Spleen (tissue), 11 donors: Measurements from ENCODE around the gene ATXN10. TPM values are rescaled to one million over a fixed set of nuclear protein-coding genes. Genes with fewer than 3 reads are reported as not detected.

Source experiments
- DNase-seq: peaks from one replicate; pipeline ENCODE4 v3.0.0-alpha.2; 2020
- H3K27ac ChIP-seq, 8 donors: fragments of 200-600 bp; sonication (generic) in 7 of 8; 1 replicate in 4 of 8; 2 replicates in 4 of 8; pipeline versions ENCODE4 v1.5.0 to v1.8.0; 2016 to 2021; ENCODE audit warnings: inconsistent platforms in 4 of 8, mild to moderate bottlenecking in 4 of 8, moderate library complexity in 1 of 8
- H3K27me3 ChIP-seq, 7 donors: fragments of 200-600 bp; sonication (generic) in 6 of 7; replicated peaks in 1 of 7; 1 replicate in 4 of 7; 2 replicates in 3 of 7; pipeline versions ENCODE4 v1.5.0 to v1.8.0; 2016 to 2021; ENCODE audit warnings: inconsistent platforms in 3 of 7, mild to moderate bottlenecking in 1 of 7
- H3K36me3 ChIP-seq, 6 donors: fragments of 200-600 bp; sonication (generic) in 5 of 6; 1 replicate in 4 of 6; 2 replicates in 2 of 6; pipeline versions ENCODE4 v1.5.0 to v1.8.0; 2016 to 2021; ENCODE audit warnings: inconsistent platforms in 2 of 6
- H3K4me1 ChIP-seq, 6 donors: fragments of 200-600 bp; sonication (generic) in 5 of 6; 1 replicate in 3 of 6; 2 replicates in 3 of 6; pipeline versions ENCODE4 v1.5.0 to v1.8.0; 2016 to 2021; ENCODE audit warnings: inconsistent platforms in 3 of 6
- H3K4me3 ChIP-seq, 8 donors: fragments of 200-600 bp; sonication (generic) in 7 of 8; 1 replicate in 4 of 8; 2 replicates in 4 of 8; pipeline versions ENCODE4 v1.5.0 to v1.8.0; 2016 to 2021; ENCODE audit warnings: inconsistent platforms in 4 of 8, mild to moderate bottlenecking in 4 of 8, moderate library complexity in 2 of 8
- H3K9me3 ChIP-seq, 8 donors: fragments of 200-600 bp; sonication (generic) in 7 of 8; 1 replicate in 4 of 8; 2 replicates in 4 of 8; pipeline versions ENCODE4 v1.5.0 to v1.8.0; 2016 to 2021; ENCODE audit warnings: inconsistent platforms in 4 of 8
- CTCF ChIP-seq, 11 experiments: fragments of 200-600 bp in 7 of 11; fragments of 450-650 bp in 4 of 11; sonication (generic) in 4 of 11; IDR thresholded peaks in 8 of 11; conservative IDR thresholded peaks in 3 of 11; 1 replicate in 7 of 11; 2 replicates in 4 of 11; pipeline versions ENCODE4 v1.4.0 to v1.8.0; 2016 to 2021; ENCODE audit warnings: antibody characterized with exemption in 11 of 11, inconsistent platforms in 4 of 11, mild to moderate bottlenecking in 1 of 11
- POLR2A ChIP-seq, 3 donors: fragments of 450-650 bp; IDR thresholded peaks; one replicate each; pipeline ENCODE4 v1.5.1; 2017; ENCODE audit warnings: antibody characterized with exemption in 3 of 3, mild to moderate bottlenecking in 1 of 3
- POLR2AphosphoS5 ChIP-seq, 3 donors: sonication (generic); formaldehyde crosslinking; IDR thresholded peaks; one replicate each; pipeline ENCODE4 v1.5.1; 2017; ENCODE audit warnings: antibody characterized with exemption in 3 of 3
- WGBS, 5 donors: extraction: QIAGEN DNeasy Blood & Tissue Kit in 3 of 5; methylation state at CpG; one replicate each; pipeline versions ENCODE4 v1.1.5 to v1.1.7; 2013 to 2018; 5-methylcytosine and 5-hydroxymethylcytosine counted together
- intact Hi-C: fragments of 100-400 bp; cut with DNase I; formaldehyde crosslinking; loops from one replicate; pipeline ENCODE4 v1.15.0; 2023; ENCODE audit warnings: low total_unique reads
- polyA plus RNA-seq, 3 donors: library from polyadenylated mRNA; stranded (reverse); fragments of 200-250 nt; gene quantifications; one replicate each; pipeline ENCODE4 v1.2.1, GENCODE V29; 2013
- total RNA-seq, 7 donors: library from RNA; depleted of rRNA in 3 of 7; stranded (reverse); fragments of >200 nt in 3 of 7; fragmentation: NEBNext Ultra II Directional in 4 of 7; extraction: Animal tissue kit (Norgen Biotek cat#: 25700) in 4 of 7; gene quantifications; one replicate each; pipeline versions ENCODE4 v1.1.0 to v1.2.1, GENCODE V29; 2016 to 2021
- donor health status: healthy with polysubstance abuse.
- donor health status: DM: no; HTN: no; CAD: no; lungs with moderate emphysema.
- donor health status: DM: no; HTN: no; CAD: no.
- donor health status: Bipolar disorder and iron deficiency.
- donor health status: healthy.
- donor health status: DM: no; HTN: no; CAD: no.
- donor health status: DM: yes; HTN: yes; CAD: no.

The ATXN10 gene
- total and polyA plus RNA-seq, 10 donors, result 46.1 to 119 (median 84.6) TPM

- Histone ChIP-seq H3K36me3 (no peaks in the 10 kb centered on the region), H3K4me1 (peaks cover 5 to 16% (median 10%) of the 10 kb centered on the region in 6 donors), H3K27ac (no peak overlapping the region), H3K27me3 (peaks cover 0 to 86% (median 22%) of the 10 kb centered on the region in 7 donors), H3K9me3 (no peaks in the 10 kb centered on the region), H3K4me3 (peak overlapping the region in 1 of 8 donors; percentile 40)
- 38 to 63% (median 42%) methylated on average over 11 to 16 of the region's 16 CpGs for WGBS, 5 donors
- intact Hi-C loops, result loop anchor here (10.0 kb wide), 1 partner anchor 220 kb away; no protein-coding TSS in a partner anchor
- DNase-seq, result no peak
- TF ChIP-seq CTCF (IDR thresholded peaks at IDR 0.05 in 8 of 11, conservative IDR thresholded peaks at IDR 0.05 in 3 of 11) (no peak), POLR2A (IDR thresholded peaks at IDR 0.05) (no peak), POLR2AphosphoS5 (IDR thresholded peaks at IDR 0.05) (no peak)
Measured at GRCh38 chr22:45645150-45645525, 26.5 kb upstream of the ATXN10 start.

GRCh38 chr22:45645526-45646414 is 25.9 kb upstream of the ATXN10 start:
- peak; percentile 93 for DNase-seq
- 18 to 40% (median 26%) methylated on average over 28 to 54 of the region's 54 CpGs for WGBS, 5 donors
- H3K4me3 ChIP-seq, result peak overlapping the region in 1 of 8 donors; percentile 40
- TF ChIP-seq POLR2A (IDR thresholded peaks at IDR 0.05) (no peak), CTCF (IDR thresholded peaks at IDR 0.05 in 8 of 11, conservative IDR thresholded peaks at IDR 0.05 in 3 of 11) (peak; percentile 76 to 98 (median 96)), POLR2AphosphoS5 (IDR thresholded peaks at IDR 0.05) (peak in 2 of 3 donors; percentile 46 to 58)
- intact Hi-C loops, result loop anchor here (10.0 kb wide), 1 partner anchor 219 kb away; no protein-coding TSS in a partner anchor
- no peaks in the 10 kb centered on the region for H3K9me3 ChIP-seq
- no peak overlapping the region for H3K27ac ChIP-seq
- H3K4me1 ChIP-seq, result peaks cover 5 to 13% (median 10%) of the 10 kb centered on the region in 6 donors
- H3K27me3 ChIP-seq, result peaks cover 0 to 86% (median 22%) of the 10 kb centered on the region in 7 donors
- H3K36me3 ChIP-seq, result no peaks in the 10 kb centered on the region

- Histone ChIP-seq H3K27me3 (peaks cover 0 to 74% (median 22%) of the 10 kb centered on the region in 7 donors), H3K4me1 (peaks cover 5 to 13% (median 10%) of the 10 kb centered on the region in 6 donors), H3K9me3 (no peaks in the 10 kb centered on the region), H3K27ac (no peak overlapping the region), H3K36me3 (no peaks in the 10 kb centered on the region), H3K4me3 (no peak overlapping the region)
- DNase-seq, result no peak
- 83 to 85% (median 84%) methylated on average over 18 of the region's 18 CpGs for WGBS, 5 donors
- intact Hi-C loops, result loop anchor here (10.0 kb wide), 1 partner anchor 217 kb away; no protein-coding TSS in a partner anchor
- TF ChIP-seq POLR2A (IDR thresholded peaks at IDR 0.05), result no peak
- TF ChIP-seq CTCF (IDR thresholded peaks at IDR 0.05 in 8 of 11, conservative IDR thresholded peaks at IDR 0.05 in 3 of 11), result no peak
- no peak for TF ChIP-seq POLR2AphosphoS5 (IDR thresholded peaks at IDR 0.05)
Measured at GRCh38 chr22:45647532-45648225, 24.0 kb upstream of the ATXN10 start.
